ENCODE measurements around the gene RNF144B. TPM values are rescaled to one million over a fixed set of nuclear protein-coding genes. Genes with fewer than 3 reads are reported as not detected.

RNF144B gene
- total RNA-seq, 2 donors from 2014 or later, result 4.2 to 4.4 TPM

GRCh38 chr6:18415671-18416340, 28.7 kb downstream of the RNF144B start:
- Histone ChIP-seq H3K9ac (ENCODE audit: low read depth in 2 of 2, low read length in 2 of 2) (no peak overlapping the region), H3K9me3 (no peaks in the 10 kb centered on the region), H3K27me3 (no peaks in the 10 kb centered on the region), H3K4me1 (no peaks in the 10 kb centered on the region), H3K4me3 (no peak overlapping the region), H3K36me3 (no peaks in the 10 kb centered on the region), H3K27ac (no peak overlapping the region)
- intact Hi-C loops (cut with DNase I), result no loop called here
- DNase-seq, result no peak
- TF ChIP-seq CTCF (IDR thresholded peaks at IDR 0.05), result no peak

- Histone ChIP-seq H3K4me3 (no peak overlapping the region), H3K4me1 (no peaks in the 10 kb centered on the region), H3K27ac (no peak overlapping the region), H3K36me3 (no peaks in the 10 kb centered on the region), H3K9ac (ENCODE audit: low read depth in 2 of 2, low read length in 2 of 2) (no peak overlapping the region), H3K27me3 (no peaks in the 10 kb centered on the region), H3K9me3 (no peaks in the 10 kb centered on the region)
- intact Hi-C loops (cut with DNase I), result no loop called here
- DNase-seq, result no peak
- no peak for TF ChIP-seq CTCF (IDR thresholded peaks at IDR 0.05)
Measured at GRCh38 chr6:18416341-18416679, 29.2 kb downstream of the RNF144B start.

GRCh38 chr6:18420328-18420727, 33.2 kb downstream of the RNF144B start:
- intact Hi-C loops (cut with DNase I), result no loop called here
- TF ChIP-seq CTCF (IDR thresholded peaks at IDR 0.05), result no peak
- Histone ChIP-seq H3K27me3 (no peaks in the 10 kb centered on the region), H3K36me3 (no peaks in the 10 kb centered on the region), H3K4me1 (no peaks in the 10 kb centered on the region), H3K4me3 (no peak overlapping the region), H3K9me3 (no peaks in the 10 kb centered on the region), H3K9ac (ENCODE audit: low read depth in 2 of 2, low read length in 2 of 2) (no peak overlapping the region), H3K27ac (no peak overlapping the region)
- DNase-seq, result no peak

- no peaks in the 10 kb centered on the region for H3K27me3 ChIP-seq
- no peak for DNase-seq
- no peaks in the 10 kb centered on the region for H3K4me1 ChIP-seq
- intact Hi-C loops (cut with DNase I), result no loop called here
- TF ChIP-seq CTCF (IDR thresholded peaks at IDR 0.05), result no peak
- H3K4me3 ChIP-seq, result no peak overlapping the region
- H3K9ac ChIP-seq (ENCODE audit: low read depth in 2 of 2, low read length in 2 of 2), result no peak overlapping the region
- H3K27ac ChIP-seq, result no peak overlapping the region
- H3K9me3 ChIP-seq, result no peaks in the 10 kb centered on the region
- H3K36me3 ChIP-seq, result no peaks in the 10 kb centered on the region
Measured at GRCh38 chr6:18422136-18422535, 35.0 kb downstream of the RNF144B start.

GRCh38 chr6:18423426-18423825, 36.3 kb downstream of the RNF144B start:
- no peak for TF ChIP-seq CTCF (IDR thresholded peaks at IDR 0.05)
- Histone ChIP-seq H3K9me3 (no peaks in the 10 kb centered on the region), H3K36me3 (no peaks in the 10 kb centered on the region), H3K9ac (ENCODE audit: low read depth in 2 of 2, low read length in 2 of 2) (no peak overlapping the region), H3K4me1 (no peaks in the 10 kb centered on the region), H3K27ac (no peak overlapping the region), H3K27me3 (no peaks in the 10 kb centered on the region), H3K4me3 (no peak overlapping the region)
- intact Hi-C loops (cut with DNase I), result no loop called here
- no peak for DNase-seq

Measured in colonic mucosa (tissue), 4 donors.